Activated B cell treated with CpG ODN at 0.5 μM for 24 hours (primary cell): Measurements from ENCODE around the gene TCF7. TPM values are rescaled to one million over a fixed set of nuclear protein-coding genes. Genes with fewer than 3 reads are reported as not detected.

ENCODE experiments used
- ATAC-seq: fragments of 200-7000 bp; cut with Tn5 transposase; one replicate; pipeline ENCODE4 v1.10.0; 2021; ENCODE audit warnings: low read depth, mild to moderate bottlenecking, moderate library complexity
- CTCF ChIA-PET: fragments of 350-600 bp; sonication (Branson Sonifier 250); formaldehyde crosslinking; loops from one replicate; lab custom pipeline; 2021; ENCODE audit warnings: antibody characterized with exemption; lab: Charles Lee
- POLR2A ChIA-PET: fragments of 350-600 bp; sonication (Branson Sonifier 250); formaldehyde crosslinking; loops from one replicate; lab custom pipeline; 2021; ENCODE audit warnings: antibody characterized with exemption; lab: Charles Lee
- DNase-seq: peaks from one replicate; pipeline ENCODE4 v3.0.0; 2022
- H3K27ac Mint-ChIP-seq: one replicate; pipeline ENCODE4 v1.8.0; 2020; ENCODE audit warnings: mixed read lengths
- H3K27me3 Mint-ChIP-seq: one replicate; pipeline ENCODE4 v1.8.0; 2021; ENCODE audit warnings: mixed read lengths
- H3K36me3 Mint-ChIP-seq: one replicate; pipeline ENCODE4 v1.8.0; 2021; ENCODE audit warnings: low read depth, mixed read lengths
- H3K4me1 Mint-ChIP-seq: one replicate; pipeline ENCODE4 v1.8.0; 2021; ENCODE audit warnings: mixed read lengths
- H3K4me3 Mint-ChIP-seq: one replicate; pipeline ENCODE4 v1.8.0; 2020; ENCODE audit warnings: mild to moderate bottlenecking, mixed read lengths
- H3K9me3 Mint-ChIP-seq: one replicate; pipeline ENCODE4 v1.8.0; 2020; ENCODE audit warnings: mixed read lengths
- CTCF ChIP-seq: fragments of 200-600 bp; IDR thresholded peaks from one replicate; pipeline ENCODE4 v1.8.0; 2022; ENCODE audit warnings: antibody characterized with exemption, mild to moderate bottlenecking
- intact Hi-C: fragments of 100-400 bp; cut with micrococcal nuclease; formaldehyde crosslinking; loops from one replicate; pipeline ENCODE4 v1.15.1; 2024
- total RNA-seq: library from RNA; stranded (reverse); gene quantifications from 2 replicates; pipeline ENCODE4 v1.2.3, GENCODE V29; 2022

Gene TCF7
- total RNA-seq, 1 donor from 2014 or later, result 15.8 TPM

- TF ChIP-seq CTCF, result no peak
- Mint-ChIP-seq H3K27ac (no peak overlapping the region), H3K4me3 (no peak overlapping the region), H3K36me3 (no peaks in the 10 kb centered on the region), H3K9me3 (no peaks in the 10 kb centered on the region), H3K4me1 (peaks cover 9% of the 10 kb centered on the region), H3K27me3 (peaks cover 22% of the 10 kb centered on the region)
- POLR2A ChIA-PET, result no interaction called here
- DNase-seq (no peak), ATAC-seq (no peak)
- CTCF ChIA-PET, result interaction anchor here (1.7 to 2.0 kb wide), 2 partner anchors 28 to 68 kb away, joined by 4 to 6 read pairs; no protein-coding TSS in a partner anchor
- intact Hi-C loops, result no loop called here
Observed at GRCh38 chr5:134072471-134073210, 41.8 kb upstream of the TCF7 start.

GRCh38 chr5:134073404-134073803, 41.1 kb upstream of the TCF7 start:
- Mint-ChIP-seq H3K36me3 (no peaks in the 10 kb centered on the region), H3K4me3 (no peak overlapping the region), H3K27ac (no peak overlapping the region), H3K27me3 (peaks cover 18% of the 10 kb centered on the region), H3K9me3 (no peaks in the 10 kb centered on the region), H3K4me1 (peaks cover 9% of the 10 kb centered on the region)
- intact Hi-C loops, result no loop called here
- ChIA-PET POLR2A (interaction anchor here (0.6 to 1.2 kb wide), 2 partner anchors 27 to 65 kb away, joined by 4 to 6 read pairs; no protein-coding TSS in a partner anchor), CTCF (interaction anchor here (0.8 kb wide), 1 partner anchor 65 kb away, joined by 4 read pairs; no protein-coding TSS in a partner anchor)
- ATAC-seq (no peak), DNase-seq (no peak)
- TF ChIP-seq CTCF, result no peak

GRCh38 chr5:134075102-134075501, 39.4 kb upstream of the TCF7 start:
- Mint-ChIP-seq H3K4me1 (peaks cover 9% of the 10 kb centered on the region), H3K9me3 (no peaks in the 10 kb centered on the region), H3K36me3 (no peaks in the 10 kb centered on the region), H3K27ac (no peak overlapping the region), H3K27me3 (peaks cover 12% of the 10 kb centered on the region), H3K4me3 (no peak overlapping the region)
- ATAC-seq (no peak), DNase-seq (no peak)
- TF ChIP-seq CTCF, result no peak
- CTCF ChIA-PET, result no interaction called here
- POLR2A ChIA-PET, result no interaction called here
- intact Hi-C loops, result no loop called here

- Mint-ChIP-seq H3K27me3 (no peaks in the 10 kb centered on the region), H3K9me3 (no peaks in the 10 kb centered on the region), H3K4me1 (no peaks in the 10 kb centered on the region), H3K27ac (no peak overlapping the region), H3K36me3 (no peaks in the 10 kb centered on the region), H3K4me3 (no peak overlapping the region)
- ATAC-seq (no peak), DNase-seq (no peak)
- POLR2A ChIA-PET, result no interaction called here
- intact Hi-C loops, result no loop called here
- CTCF ChIA-PET, result interaction anchor here (0.6 kb wide), 1 partner anchor 42 kb away, joined by 3 read pairs; no protein-coding TSS in a partner anchor
- TF ChIP-seq CTCF, result no peak
Observed at GRCh38 chr5:134077926-134078580, 36.4 kb upstream of the TCF7 start.
